Left ventricle myocardium superior (tissue), 1 donor: ENCODE data around the gene MACROD2. TPM values are rescaled to one million over a fixed set of nuclear protein-coding genes. Genes with fewer than 3 reads are reported as not detected.

Source experiments
- ATAC-seq: fragments of 200-7000 bp; cut with Tn5 transposase; one replicate; pipeline ENCODE4 v1.9.1; 2020; ENCODE audit warnings: mild to moderate bottlenecking, moderate library complexity
- DNase-seq: peaks from one replicate; pipeline ENCODE4 v3.0.0-alpha.2; 2020
- intact Hi-C: fragments of 100-400 bp; cut with micrococcal nuclease; formaldehyde crosslinking; loops from one replicate; pipeline ENCODE4 v1.11.0; 2022
- total RNA-seq: library from RNA; stranded (reverse); fragmentation: NEBNext Ultra II Directional; extraction: Animal tissue kit (Norgen Biotek cat#: 25700); gene quantifications from one replicate; pipeline ENCODE4 v1.2.1, GENCODE V29; 2021
- donor health status: DM: no; HTN: yes; CAD: no; lungs with severe emphysema.

Gene MACROD2
- total RNA-seq, 1 donor from 2014 or later, result 3.5 TPM

DNA sequence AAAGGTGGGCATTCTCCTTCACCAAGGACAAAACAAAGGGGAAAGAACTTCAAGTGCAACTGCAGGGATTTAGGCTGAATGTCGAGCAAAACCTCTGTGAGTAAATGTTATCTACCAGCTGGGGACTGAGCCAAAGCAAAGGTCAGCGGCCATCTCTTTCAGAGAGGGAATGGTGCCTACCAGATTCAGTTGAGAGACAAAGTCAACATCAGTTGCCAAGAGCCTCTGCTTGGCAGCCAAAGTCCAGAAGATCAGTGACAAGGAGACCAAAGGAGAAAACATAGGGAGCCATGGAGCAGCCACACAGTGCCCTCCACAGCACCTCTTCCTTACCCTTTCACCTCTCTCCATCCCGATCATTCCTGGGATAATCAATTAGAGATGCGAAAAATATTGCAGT is 2105.5 kb downstream of the MACROD2 start:
- intact Hi-C loops, result no loop called here
- DNase-seq (no peak), ATAC-seq (no peak)

Other genes with a start within 250 kb of the MACROD2 start
- gene ESF1, start 210.6 kb upstream of the MACROD2 start, total RNA-seq, result 13.7 TPM
- gene NDUFAF5, start 210.5 kb upstream of the MACROD2 start, total RNA-seq, result 67.4 TPM
- gene SEL1L2, start 4.9 kb upstream of the MACROD2 start, total RNA-seq, result 0.40 TPM